Thoracic aorta (tissue), 2 donors: ENCODE data around the gene RNF222. TPM values are rescaled to one million over a fixed set of nuclear protein-coding genes. Genes with fewer than 3 reads are reported as not detected.
"Not testable (repeated sequence)": the region's sequence is repeated elsewhere in the genome, so short reads cannot be mapped to it uniquely, and the experiment has no call there.

ENCODE experiments used
- ATAC-seq: fragments of 150-250 bp; one replicate; pipeline ENCODE4 v1.8.0; 2017; ENCODE audit warnings: low read depth; ENCODE audit not compliant: insufficient number of reproducible peaks, low FRiP score
- DNase-seq: peaks from one replicate; pipeline ENCODE4 v3.0.0-alpha.2; 2020; ENCODE audit warnings: low spot score
- H3K27ac ChIP-seq, 2 donors: fragments of 200-600 bp; sonication (generic); 1 replicate in 1 of 2; 2 replicates in 1 of 2; pipeline ENCODE4 v1.5.1; 2016; ENCODE audit warnings: mild to moderate bottlenecking in 2 of 2, moderate library complexity in 2 of 2
- H3K27me3 ChIP-seq: fragments of 200-600 bp; sonication (generic); replicated peaks from 2 replicates; pipeline ENCODE4 v1.6.0; 2016; ENCODE audit warnings: mild to moderate bottlenecking; ENCODE audit not compliant: insufficient read depth
- H3K36me3 ChIP-seq: fragments of 200-600 bp; sonication (generic); one replicate; pipeline ENCODE4 v1.5.1; 2016
- H3K4me1 ChIP-seq, 2 donors: fragments of 200-600 bp; sonication (generic); 1 replicate in 1 of 2; 2 replicates in 1 of 2; pipeline versions ENCODE4 v1.5.1 to v1.6.0; 2016; ENCODE audit warnings: low read depth in 2 of 2, mild to moderate bottlenecking in 1 of 2; ENCODE audit not compliant: control insufficient read depth in 1 of 2
- H3K4me3 ChIP-seq: fragments of 200-600 bp; sonication (generic); 2 replicates; pipeline ENCODE4 v1.5.1; 2016; ENCODE audit warnings: mild to moderate bottlenecking
- H3K9me3 ChIP-seq: fragments of 200-600 bp; sonication (generic); 2 replicates; pipeline ENCODE4 v1.5.1; 2016
- total RNA-seq, 2 donors: library from RNA; depleted of rRNA; stranded (reverse); fragments of >200 nt; gene quantifications; one replicate each; pipeline versions ENCODE4 v1.1.0 to v1.2.3, GENCODE V29; 2016
- TF ChIP-seq, protein P1 (sequence below): fragments of 200-600 bp; sonication (generic); IDR thresholded peaks from one replicate; pipeline ENCODE4 v1.5.1; 2019; ENCODE audit warnings: antibody characterized with exemption

Gene RNF222
- total RNA-seq, 2 donors from 2014 or later: 0.56 TPM; not detected in 1

DNA sequence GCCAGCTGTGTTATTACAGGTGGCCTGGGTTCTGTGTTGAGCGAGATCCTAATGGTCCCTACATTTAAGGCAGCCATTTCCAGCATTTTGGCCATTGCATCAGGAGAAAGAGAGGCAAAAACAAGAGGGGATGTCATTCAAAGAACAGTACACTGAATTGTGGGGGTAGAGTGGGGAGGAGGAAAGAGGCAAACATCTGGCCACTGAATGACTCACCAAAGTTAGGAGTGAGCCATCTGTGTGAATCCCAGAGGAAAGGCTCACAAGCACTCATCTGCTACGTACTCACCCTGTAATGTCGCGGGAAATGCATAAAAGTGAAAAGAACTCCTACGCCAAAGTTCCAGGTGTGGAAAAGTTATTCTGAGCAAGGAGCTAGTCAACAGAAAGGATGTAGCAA lies 37.9 kb downstream of the RNF222 start:
- no peak for ATAC-seq

DNA sequence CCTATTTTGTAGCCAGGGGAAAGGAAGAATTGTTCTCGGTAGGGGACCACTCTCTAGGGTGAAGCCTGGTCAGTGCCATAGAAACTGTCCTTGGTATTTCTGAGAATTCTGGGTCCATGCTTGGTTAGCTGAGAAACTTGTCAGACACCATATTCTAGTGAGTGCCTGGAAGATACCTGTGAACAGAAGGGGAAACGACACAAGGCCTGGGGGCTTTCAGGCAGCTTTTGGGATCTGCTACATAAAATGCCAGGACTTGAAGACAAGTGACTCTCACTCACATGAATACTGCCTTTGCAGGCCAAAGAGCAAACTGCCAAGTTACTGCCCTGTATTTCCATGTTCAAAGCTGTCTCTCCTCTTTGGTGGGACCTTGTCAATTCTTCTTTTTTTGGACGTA lies 39.7 kb downstream of the RNF222 start:
- H3K36me3 ChIP-seq: no peaks in the 10 kb centered on the region
- no peak overlapping the region for H3K4me3 ChIP-seq
- ATAC-seq (no peak), DNase-seq (no peak)
- no peaks in the 10 kb centered on the region for H3K27me3 ChIP-seq
- H3K4me1 ChIP-seq: no peaks in the 10 kb centered on the region
- TF ChIP-seq, protein P1, sequence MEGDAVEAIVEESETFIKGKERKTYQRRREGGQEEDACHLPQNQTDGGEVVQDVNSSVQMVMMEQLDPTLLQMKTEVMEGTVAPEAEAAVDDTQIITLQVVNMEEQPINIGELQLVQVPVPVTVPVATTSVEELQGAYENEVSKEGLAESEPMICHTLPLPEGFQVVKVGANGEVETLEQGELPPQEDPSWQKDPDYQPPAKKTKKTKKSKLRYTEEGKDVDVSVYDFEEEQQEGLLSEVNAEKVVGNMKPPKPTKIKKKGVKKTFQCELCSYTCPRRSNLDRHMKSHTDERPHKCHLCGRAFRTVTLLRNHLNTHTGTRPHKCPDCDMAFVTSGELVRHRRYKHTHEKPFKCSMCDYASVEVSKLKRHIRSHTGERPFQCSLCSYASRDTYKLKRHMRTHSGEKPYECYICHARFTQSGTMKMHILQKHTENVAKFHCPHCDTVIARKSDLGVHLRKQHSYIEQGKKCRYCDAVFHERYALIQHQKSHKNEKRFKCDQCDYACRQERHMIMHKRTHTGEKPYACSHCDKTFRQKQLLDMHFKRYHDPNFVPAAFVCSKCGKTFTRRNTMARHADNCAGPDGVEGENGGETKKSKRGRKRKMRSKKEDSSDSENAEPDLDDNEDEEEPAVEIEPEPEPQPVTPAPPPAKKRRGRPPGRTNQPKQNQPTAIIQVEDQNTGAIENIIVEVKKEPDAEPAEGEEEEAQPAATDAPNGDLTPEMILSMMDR: no peak
- H3K27ac ChIP-seq: no peak overlapping the region
- H3K9me3 ChIP-seq: no peaks in the 10 kb centered on the region

More for the DNA sequence above, 37.9 kb downstream of the RNF222 start:
- no peak overlapping the region for H3K4me3 ChIP-seq
- no peak overlapping the region for H3K27ac ChIP-seq
- no peak for DNase-seq
- TF ChIP-seq, protein P1: no peak
- H3K36me3 ChIP-seq: peaks cover 4% of the 10 kb centered on the region
- H3K9me3 ChIP-seq: no peaks in the 10 kb centered on the region
- no peaks in the 10 kb centered on the region for H3K4me1 ChIP-seq
- H3K27me3 ChIP-seq: no peaks in the 10 kb centered on the region

DNA sequence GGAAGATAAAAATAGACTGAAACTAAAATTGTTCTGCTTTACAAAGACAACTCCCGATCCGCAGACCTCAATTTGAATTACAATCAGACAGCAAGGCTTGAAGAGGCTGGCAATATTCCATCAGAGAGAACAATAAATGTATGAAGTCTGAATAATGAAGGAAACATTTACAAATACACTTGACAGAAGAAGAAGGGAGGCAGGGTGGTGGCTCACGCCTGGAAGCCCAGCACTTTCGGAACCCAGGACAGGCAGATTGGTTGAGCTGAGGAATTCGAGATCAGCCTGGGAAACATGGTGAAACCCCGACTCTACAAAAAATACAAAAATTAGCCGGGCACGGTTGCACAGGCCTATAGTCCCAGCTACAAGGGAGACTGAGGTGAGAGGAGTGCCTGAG lies 43.4 kb downstream of the RNF222 start:
- no peaks in the 10 kb centered on the region for H3K36me3 ChIP-seq
- DNase-seq: no peak
- no peak for ATAC-seq
- no peak overlapping the region for H3K4me3 ChIP-seq
- TF ChIP-seq, protein P1: no peak
- no peak overlapping the region for H3K27ac ChIP-seq
- H3K27me3 ChIP-seq: no peaks in the 10 kb centered on the region
- no peaks in the 10 kb centered on the region for H3K4me1 ChIP-seq
- H3K9me3 ChIP-seq: no peaks in the 10 kb centered on the region

DNA sequence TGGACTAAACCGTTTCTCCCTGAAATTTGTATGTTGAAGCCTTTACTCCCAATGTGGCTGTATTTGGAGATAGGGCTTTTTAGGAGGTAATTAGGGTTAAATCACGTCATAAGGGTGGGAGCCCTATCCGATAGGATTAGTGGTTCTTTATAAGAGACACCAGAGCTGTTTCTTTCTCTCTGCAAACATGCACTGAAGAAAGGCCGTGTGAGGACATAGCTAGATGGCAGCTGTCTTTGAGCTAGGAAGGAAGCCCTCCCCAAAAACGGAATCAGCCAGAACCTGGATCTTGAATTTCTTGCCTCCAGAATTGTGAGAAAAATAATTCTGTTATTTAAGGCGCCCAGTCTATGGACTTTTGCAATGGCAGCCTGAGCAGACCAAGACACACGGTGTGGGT lies 43.9 kb downstream of the RNF222 start:
- no peak for ATAC-seq
- Histone ChIP-seq H3K4me3 (no peak overlapping the region), H3K27ac (no peak overlapping the region), H3K27me3 (no peaks in the 10 kb centered on the region), H3K4me1 (no peaks in the 10 kb centered on the region), H3K9me3 (no peaks in the 10 kb centered on the region), H3K36me3 (no peaks in the 10 kb centered on the region)
- DNase-seq: no peak
- TF ChIP-seq, protein P1: no peak

DNA sequence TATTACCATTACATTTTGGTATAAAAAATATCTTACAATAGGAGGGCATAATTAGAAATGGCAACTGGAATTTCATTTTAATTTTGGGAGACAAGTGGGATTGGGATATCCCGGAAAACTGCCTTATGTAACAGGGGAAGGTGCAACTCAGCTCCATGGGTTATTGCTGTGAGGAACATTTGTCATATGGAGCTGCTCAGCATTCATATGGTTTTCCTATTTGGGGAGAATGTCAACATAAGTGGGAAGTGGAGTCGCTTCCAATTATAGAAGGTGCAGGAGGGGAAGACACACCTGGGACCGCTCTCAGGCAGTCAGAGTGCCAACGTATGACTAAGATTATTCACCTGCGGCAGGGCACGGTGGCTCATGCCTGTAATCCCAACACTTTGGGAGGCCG lies 47.3 kb downstream of the RNF222 start:
- Histone ChIP-seq H3K36me3 (no peaks in the 10 kb centered on the region), H3K4me1 (no peaks in the 10 kb centered on the region), H3K27me3 (no peaks in the 10 kb centered on the region), H3K9me3 (no peaks in the 10 kb centered on the region), H3K4me3 (no peak overlapping the region), H3K27ac (no peak overlapping the region)
- ATAC-seq: no peak
- DNase-seq: no peak
- TF ChIP-seq, protein P1: no peak

DNA sequence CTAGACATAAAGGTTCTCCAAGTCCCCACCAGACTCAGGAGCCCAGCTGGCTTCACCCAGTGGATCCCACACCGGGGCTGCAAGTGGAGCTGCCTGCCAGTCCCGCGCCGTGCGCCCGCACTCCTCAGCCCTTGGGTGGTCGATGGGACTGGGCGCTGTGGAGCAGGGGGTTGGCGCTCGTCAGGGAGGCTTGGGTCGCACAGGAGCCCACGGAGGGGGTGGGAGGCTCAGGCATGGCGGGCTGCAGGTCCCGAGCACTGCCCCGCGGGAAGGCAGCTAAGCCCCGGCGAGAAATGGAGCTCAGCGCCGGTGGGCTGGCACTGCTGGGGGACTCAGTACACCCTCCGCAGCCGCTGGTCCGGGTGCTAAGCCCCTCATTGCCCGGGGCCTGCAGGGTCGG lies 50.6 kb downstream of the RNF222 start:
- ATAC-seq, H3K27ac ChIP-seq, DNase-seq, H3K9me3 ChIP-seq, H3K36me3 ChIP-seq, H3K4me1 ChIP-seq, H3K4me3 ChIP-seq, H3K27me3 ChIP-seq: not testable (repeated sequence)
